Activated CD8-positive, alpha-beta T cell treated with anti-CD3 and anti-CD28 coated beads for 36 hours (primary cell): ENCODE data around the gene PCNX2. TPM values are rescaled to one million over a fixed set of nuclear protein-coding genes. Genes with fewer than 3 reads are reported as not detected.

Source experiments
- ATAC-seq: fragments of 200-7000 bp; cut with Tn5 transposase; one replicate; pipeline ENCODE4 v1.10.0; 2021; ENCODE audit warnings: mild to moderate bottlenecking, moderate library complexity
- CTCF ChIA-PET: fragments of 350-600 bp; sonication (Branson Sonifier 250); formaldehyde crosslinking; loops from one replicate; lab custom pipeline; 2021; ENCODE audit warnings: antibody characterized with exemption; lab: Charles Lee
- POLR2A ChIA-PET: fragments of 350-600 bp; sonication (Branson Sonifier 250); formaldehyde crosslinking; loops from one replicate; lab custom pipeline; 2021; ENCODE audit warnings: antibody characterized with exemption; lab: Charles Lee
- DNase-seq: peaks from one replicate; pipeline ENCODE4 v3.0.0-alpha.2; 2020
- H3K27ac Mint-ChIP-seq: one replicate; pipeline ENCODE4 v1.8.0; 2021; ENCODE audit warnings: mild to moderate bottlenecking, mixed read lengths
- H3K27me3 Mint-ChIP-seq: one replicate; pipeline ENCODE4 v1.8.0; 2021; ENCODE audit warnings: mixed read lengths
- H3K36me3 Mint-ChIP-seq: one replicate; pipeline ENCODE4 v1.8.0; 2021; ENCODE audit warnings: low read depth, mixed read lengths
- H3K4me1 Mint-ChIP-seq: one replicate; pipeline ENCODE4 v1.8.0; 2021; ENCODE audit warnings: low read depth, mixed read lengths
- H3K4me3 Mint-ChIP-seq: one replicate; pipeline ENCODE4 v1.8.0; 2021; ENCODE audit warnings: mild to moderate bottlenecking, moderate library complexity, mixed read lengths
- H3K9me3 Mint-ChIP-seq: one replicate; pipeline ENCODE4 v1.8.0; 2021; ENCODE audit warnings: mixed read lengths
- CTCF ChIP-seq: fragments of 200-600 bp; IDR thresholded peaks from one replicate; pipeline ENCODE4 v1.8.0; 2022; ENCODE audit warnings: antibody characterized with exemption, mild to moderate bottlenecking
- intact Hi-C: fragments of 100-400 bp; cut with micrococcal nuclease; formaldehyde crosslinking; loops from one replicate; pipeline ENCODE4 v1.10.0; 2022
- total RNA-seq, 2 experiments: library from RNA; stranded (reverse); gene quantifications; one replicate each; pipeline ENCODE4 v1.2.3, GENCODE V29; 2021

The PCNX2 gene
- total RNA-seq, 2 experiments from 2014 or later: 14.4 to 14.9 TPM

- Mint-ChIP-seq H3K27ac (no peak overlapping the region), H3K36me3 (peaks cover 18% of the 10 kb centered on the region)
- CTCF ChIA-PET: no interaction called here
Observed at GRCh38 chr1:233246965-233247364, 48.6 kb downstream of the PCNX2 start.

DNA sequence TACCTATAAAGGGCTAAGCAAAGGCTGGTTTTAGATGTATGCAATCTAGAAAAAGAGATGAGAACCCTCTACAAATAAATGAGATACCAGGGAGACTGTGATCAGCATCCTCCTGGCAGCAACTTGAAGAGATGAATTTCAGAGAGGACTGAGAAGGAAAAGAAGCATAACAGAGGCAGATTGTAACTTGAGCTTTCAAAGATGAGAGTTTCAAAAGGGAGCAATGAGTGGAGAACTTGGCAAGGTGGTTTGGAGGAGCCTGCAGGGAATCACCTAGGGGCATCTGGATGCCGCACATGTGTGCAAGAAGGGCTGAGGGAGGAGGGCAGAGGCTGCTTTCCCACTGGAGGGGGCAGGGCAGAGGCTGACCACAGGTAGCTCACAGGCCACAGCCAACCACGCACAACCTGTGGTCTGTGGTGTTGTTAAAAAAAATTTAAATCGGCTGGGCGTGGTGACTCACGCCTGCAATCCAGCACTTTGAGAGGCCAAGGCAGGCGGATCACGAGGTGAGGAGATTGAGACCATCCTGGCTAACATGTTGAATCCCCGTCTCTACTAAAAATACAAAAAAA lies 50.2 kb downstream of the PCNX2 start:
- CTCF ChIA-PET: no interaction called here
- intact Hi-C loops: no loop called here
- ATAC-seq (no peak), DNase-seq (peak; percentile 9)
- Mint-ChIP-seq H3K4me3 (no peak overlapping the region), H3K4me1 (no peaks in the 10 kb centered on the region), H3K36me3 (peaks cover 19% of the 10 kb centered on the region), H3K27me3 (no peaks in the 10 kb centered on the region), H3K9me3 (no peaks in the 10 kb centered on the region), H3K27ac (no peak overlapping the region)
- POLR2A ChIA-PET: no interaction called here
- TF ChIP-seq CTCF: no peak

More at GRCh38 chr1:233246965-233247364, 48.6 kb downstream of the PCNX2 start:
- Mint-ChIP-seq H3K4me1 (no peaks in the 10 kb centered on the region), H3K9me3 (no peaks in the 10 kb centered on the region), H3K27me3 (no peaks in the 10 kb centered on the region), H3K4me3 (no peak overlapping the region)
- TF ChIP-seq CTCF: no peak
- no peak for DNase-seq
- POLR2A ChIA-PET: interaction anchor here (0.5 to 1.2 kb wide), 2 partner anchors 48 to 335 kb away, joined by 3 to 5 read pairs; no protein-coding TSS in a partner anchor
- intact Hi-C loops: no loop called here
- ATAC-seq: no peak

DNA sequence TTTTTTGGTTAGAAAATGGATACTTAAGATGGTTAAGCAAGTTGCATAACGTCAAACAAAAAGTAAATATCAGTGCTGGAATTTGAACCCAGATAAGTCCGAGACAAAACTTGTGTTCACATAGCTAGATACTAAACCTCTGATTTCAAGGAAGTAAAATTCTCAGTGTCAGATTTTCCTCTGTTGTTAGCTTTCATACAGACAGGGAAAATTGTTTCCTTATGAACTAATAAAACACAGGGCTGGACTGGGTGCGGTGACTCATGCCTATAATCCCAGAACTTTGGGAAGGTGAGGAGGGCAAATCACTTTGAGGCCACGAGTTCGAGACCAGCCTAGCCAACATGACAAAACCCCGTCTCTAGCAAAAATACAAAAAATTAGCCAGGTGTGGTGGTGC lies 51.3 kb downstream of the PCNX2 start:
- DNase-seq (no peak), ATAC-seq (no peak)
- ChIA-PET CTCF (no interaction called here), POLR2A (no interaction called here)
- no peak overlapping the region for H3K4me3 Mint-ChIP-seq
- peaks cover 9% of the 10 kb centered on the region for H3K36me3 Mint-ChIP-seq
- intact Hi-C loops: no loop called here
- no peaks in the 10 kb centered on the region for H3K4me1 Mint-ChIP-seq
- TF ChIP-seq CTCF: no peak
- H3K27me3 Mint-ChIP-seq: no peaks in the 10 kb centered on the region
- H3K9me3 Mint-ChIP-seq: no peaks in the 10 kb centered on the region
- no peak overlapping the region for H3K27ac Mint-ChIP-seq

GRCh38 chr1:233242827-233243483 lies 52.6 kb downstream of the PCNX2 start:
- Mint-ChIP-seq H3K27ac (no peak overlapping the region), H3K27me3 (no peaks in the 10 kb centered on the region), H3K4me3 (no peak overlapping the region), H3K36me3 (peaks cover 4% of the 10 kb centered on the region), H3K4me1 (no peaks in the 10 kb centered on the region), H3K9me3 (no peaks in the 10 kb centered on the region)
- POLR2A ChIA-PET: no interaction called here
- CTCF ChIA-PET: interaction anchor here (0.7 to 1.3 kb wide), 2 partner anchors 9 to 14 kb away, joined by 3 read pairs; no protein-coding TSS in a partner anchor
- TF ChIP-seq CTCF: no peak
- no peak for ATAC-seq
- no peak for DNase-seq
- intact Hi-C loops: no loop called here

GRCh38 chr1:233241759-233242158 lies 53.8 kb downstream of the PCNX2 start:
- H3K4me3 Mint-ChIP-seq: no peak overlapping the region
- no peaks in the 10 kb centered on the region for H3K4me1 Mint-ChIP-seq
- peaks cover 4% of the 10 kb centered on the region for H3K36me3 Mint-ChIP-seq
- ChIA-PET POLR2A (no interaction called here), CTCF (interaction anchor here (1.3 kb wide), 1 partner anchor 10 kb away, joined by 3 read pairs; no protein-coding TSS in a partner anchor)
- DNase-seq: no peak
- no peaks in the 10 kb centered on the region for H3K27me3 Mint-ChIP-seq
- no peaks in the 10 kb centered on the region for H3K9me3 Mint-ChIP-seq
- intact Hi-C loops: no loop called here
- TF ChIP-seq CTCF: no peak
- no peak overlapping the region for H3K27ac Mint-ChIP-seq
- ATAC-seq: no peak
